Suppressor macrophage (primary cell): ENCODE results near the gene GPR183.
A peak's percentile ranks its signal among the peaks of the same experiment; 100 is the strongest.
"Not testable (repeated sequence)": the region's sequence is repeated elsewhere in the genome, so short reads cannot be mapped to it uniquely, and the experiment has no call there.

ENCODE experiments used
- DNase-seq, 4 experiments: peaks; one replicate each; pipeline ENCODE4 v3.0.0-alpha.2; 2020 to 2022

GPR183 gene

DNA sequence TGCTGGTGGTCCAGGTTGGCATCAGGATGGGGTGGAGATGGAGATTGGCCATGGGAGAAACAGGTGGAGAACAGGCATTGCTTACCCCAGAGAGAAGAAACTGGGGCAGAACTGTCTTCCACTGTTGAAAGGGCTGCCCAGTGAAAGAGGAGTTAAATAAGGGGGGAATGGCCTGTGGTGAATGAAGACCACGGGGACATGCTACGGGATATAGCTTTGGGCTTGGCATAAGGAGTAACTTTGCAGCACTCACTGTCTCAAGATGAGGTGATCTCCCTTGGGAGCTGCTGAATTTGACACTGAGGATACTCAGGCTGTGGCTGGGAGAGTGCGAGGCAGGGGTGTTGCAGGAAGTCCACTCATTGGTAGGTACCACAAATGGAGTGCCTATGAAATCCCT is 38.4 kb downstream of the GPR183 start:
- DNase-seq, result no peak

DNA sequence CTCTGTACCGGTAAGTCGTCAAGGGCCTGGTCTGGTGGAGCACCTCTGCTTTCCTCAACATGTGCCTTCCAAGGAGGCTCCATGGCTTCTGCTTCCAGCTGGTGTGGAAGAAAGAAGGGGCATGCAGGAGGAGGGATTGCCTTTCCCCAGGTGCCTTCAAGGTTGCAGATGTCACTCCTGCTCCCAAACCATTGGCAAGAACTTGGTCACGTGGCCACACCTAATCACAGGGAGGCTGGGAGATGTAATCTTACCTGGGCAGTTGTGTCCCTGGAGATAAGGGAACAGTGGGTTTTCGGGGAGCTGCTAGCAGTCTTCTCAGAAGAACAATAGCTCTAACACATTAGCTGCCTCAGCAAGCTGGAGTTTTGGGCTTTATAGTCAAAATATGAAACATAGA is 39.3 kb downstream of the GPR183 start:
- no peak for DNase-seq

DNA sequence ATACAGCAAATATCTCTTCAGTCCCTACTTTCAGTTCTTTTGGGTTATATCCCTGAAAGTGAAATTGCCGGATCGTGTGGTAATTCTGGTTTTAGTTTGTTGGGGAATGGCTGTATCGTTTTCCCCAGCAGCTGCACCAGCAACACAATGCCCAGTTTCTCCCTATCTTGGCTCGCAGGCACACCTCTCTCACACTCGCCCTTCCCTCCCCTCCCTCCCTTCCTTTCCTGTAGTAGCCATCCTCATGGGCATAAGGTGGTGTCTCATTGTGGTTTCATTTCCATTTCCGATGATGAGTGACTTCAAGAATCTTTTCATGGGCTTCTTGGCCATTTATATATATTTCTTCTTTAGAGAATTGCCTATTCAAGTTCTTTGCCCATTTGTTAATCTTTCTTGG is 40.4 kb downstream of the GPR183 start:
- DNase-seq, result no peak

DNA sequence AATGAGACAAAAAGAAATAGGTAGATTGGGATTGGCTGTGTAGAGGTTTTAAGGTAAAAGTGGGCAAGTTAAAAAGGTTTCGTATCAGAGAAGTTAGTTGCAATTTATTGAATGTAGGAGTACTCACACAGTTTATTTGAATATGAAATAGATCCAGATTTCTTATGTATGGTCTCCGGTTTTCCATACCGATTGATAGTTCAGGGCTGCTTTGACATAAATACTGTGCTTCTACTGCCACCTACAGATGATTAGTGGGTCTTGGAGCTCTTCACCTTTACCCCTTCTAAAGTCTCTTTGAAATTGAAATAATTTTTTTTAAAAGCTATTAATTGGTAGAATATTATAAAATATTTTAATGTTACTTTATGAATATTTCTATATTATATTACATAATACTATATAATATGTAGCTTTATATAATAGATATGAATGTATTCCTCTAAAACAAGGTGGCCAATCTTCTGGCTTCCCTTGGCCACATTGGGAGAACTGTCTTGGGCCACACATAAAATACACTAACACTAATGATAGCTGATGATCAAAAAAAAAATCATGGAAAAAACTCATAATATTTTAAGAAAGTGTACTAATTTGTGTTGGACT is 41.3 kb downstream of the GPR183 start:
- DNase-seq, result peak; percentile 36 to 76 (median 56)

DNA sequence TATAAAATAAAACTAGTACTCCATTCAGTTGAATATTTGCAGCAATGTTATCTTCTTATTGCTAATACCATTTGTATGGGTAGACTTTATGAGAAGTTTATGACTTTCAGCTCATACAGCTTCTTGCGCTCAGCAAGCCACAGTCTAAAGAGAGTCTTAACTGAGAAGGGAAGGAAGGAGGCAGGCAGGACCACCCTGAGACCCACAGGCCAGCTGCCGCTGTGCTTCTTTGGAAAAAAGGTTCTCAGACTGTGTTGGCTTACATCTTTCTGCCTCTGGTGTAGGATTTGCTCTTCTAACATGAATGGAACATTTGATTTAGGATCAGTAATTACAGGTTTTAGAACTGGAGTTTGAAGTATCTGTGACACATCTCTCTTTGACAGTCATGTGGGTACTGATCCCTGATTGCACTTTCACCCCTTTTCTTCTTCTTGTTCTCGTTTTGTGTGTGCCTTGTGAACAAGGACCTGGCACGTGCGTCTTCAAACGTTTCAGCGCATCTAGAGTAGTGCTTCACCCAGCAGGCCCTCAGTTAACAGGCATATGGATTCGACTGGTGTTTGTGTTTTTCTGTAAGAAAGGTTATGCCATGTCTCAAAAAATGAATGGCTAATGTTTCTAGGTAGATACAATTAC is 41.9 kb downstream of the GPR183 start:
- no peak for DNase-seq

DNA sequence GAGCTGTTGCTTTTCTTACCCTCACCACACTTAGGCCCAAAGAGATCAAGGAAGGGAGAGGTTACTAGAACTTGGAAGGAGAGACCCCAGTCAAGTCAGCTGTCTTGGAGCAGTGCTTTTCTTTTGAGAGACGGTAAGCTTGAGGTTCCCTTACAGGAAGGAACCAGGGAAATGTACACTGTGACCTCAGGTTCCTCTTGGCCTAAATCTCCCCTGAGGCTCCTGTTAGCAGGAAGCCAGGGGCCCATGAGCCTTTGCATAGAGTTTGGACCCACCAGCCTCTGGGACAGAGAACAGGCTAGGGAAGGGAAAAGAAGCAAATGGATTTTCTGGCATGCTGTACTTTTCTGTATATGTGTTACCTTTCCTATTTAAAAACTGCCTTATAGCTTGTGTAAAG is 43.1 kb downstream of the GPR183 start:
- DNase-seq, result no peak

DNA sequence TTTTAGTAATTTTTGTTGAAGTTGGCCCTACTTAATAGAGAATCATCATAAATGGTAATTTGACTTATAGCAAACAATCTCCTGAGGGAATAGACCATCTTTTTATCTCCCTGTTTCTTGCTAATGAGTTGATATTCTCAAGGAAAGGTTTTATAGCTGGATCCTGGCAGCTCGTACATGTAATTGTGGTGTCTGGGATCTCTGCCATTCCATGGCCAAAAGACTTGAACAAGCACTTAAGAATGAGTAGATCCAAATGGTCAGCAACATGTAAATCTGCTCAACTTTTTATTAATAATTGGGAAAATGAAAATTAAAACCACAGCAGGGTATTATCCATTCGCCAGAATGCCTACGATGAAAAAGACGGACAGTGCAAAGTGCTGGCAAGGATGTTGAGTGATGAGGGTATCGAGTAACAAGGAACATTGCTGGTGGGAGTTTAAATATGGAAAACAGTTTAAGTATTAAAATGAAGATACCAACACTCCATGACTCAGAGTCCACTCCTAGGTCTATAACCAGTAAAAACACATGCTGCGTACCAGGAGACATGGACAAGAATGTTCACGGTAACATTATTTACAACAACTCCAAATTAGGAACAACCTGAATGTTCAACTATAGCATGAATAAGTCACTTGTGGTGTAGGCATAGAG is 43.9 kb downstream of the GPR183 start:
- no peak for DNase-seq

DNA sequence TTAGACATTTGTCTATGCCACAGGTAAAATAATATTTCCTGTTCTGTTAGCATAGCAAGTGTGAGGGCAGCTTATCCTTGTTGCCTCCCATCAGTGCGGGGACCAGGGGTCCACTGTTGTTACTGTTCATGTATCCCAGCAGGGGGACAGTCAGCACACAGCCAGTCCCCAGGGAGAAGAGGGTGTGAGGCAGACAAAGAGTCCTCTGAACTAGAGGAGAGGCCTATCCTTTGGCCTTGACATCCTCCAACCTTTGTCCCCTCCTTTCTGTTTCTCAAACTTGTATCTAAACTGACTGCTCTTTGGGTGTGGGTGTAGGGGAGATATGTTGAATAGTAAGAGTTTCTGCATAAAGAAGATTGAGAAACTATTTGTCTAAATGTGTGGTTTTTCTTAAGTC is 46.1 kb downstream of the GPR183 start:
- no peak for DNase-seq

DNA sequence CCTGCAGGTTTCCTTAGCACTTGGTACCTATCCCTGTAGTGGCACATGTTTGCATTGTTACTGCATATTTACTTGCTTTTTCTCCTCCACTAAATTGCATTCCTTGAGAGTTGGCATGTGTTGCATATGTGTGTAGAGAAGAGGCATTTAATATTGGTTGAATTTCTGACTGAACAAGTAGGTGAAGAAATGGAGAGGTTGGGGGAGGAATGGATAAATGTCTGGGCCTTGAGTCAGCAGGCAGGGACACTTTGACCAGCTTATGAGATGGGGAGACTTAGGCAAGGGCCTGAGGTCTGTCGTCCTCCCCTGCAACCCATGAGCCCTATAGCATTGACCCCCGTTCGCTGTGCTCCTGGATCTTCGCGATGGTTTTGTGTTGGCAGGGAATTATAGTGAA is 47.0 kb downstream of the GPR183 start:
- no peak for DNase-seq

DNA sequence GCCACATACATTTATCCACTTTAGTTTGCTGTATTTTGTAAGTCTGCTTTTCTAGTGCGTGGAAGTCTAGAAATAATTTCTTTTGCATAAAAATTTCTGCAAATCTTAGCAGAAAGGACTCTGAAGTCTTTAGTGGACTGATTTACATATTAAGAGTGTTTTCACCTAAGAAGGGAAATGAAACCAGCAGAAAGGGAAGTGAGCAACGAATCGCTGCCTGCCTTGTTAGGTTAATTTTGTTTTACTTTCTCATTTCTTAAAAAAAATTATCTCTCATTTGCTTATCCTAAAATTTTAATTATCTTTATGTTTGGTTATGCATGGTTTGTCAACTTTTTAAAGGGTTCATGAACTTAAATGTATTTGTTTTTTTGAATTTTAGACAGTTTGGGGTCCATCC is 48.3 kb downstream of the GPR183 start:
- DNase-seq, result peak; percentile 44 to 74 (median 61)

DNA sequence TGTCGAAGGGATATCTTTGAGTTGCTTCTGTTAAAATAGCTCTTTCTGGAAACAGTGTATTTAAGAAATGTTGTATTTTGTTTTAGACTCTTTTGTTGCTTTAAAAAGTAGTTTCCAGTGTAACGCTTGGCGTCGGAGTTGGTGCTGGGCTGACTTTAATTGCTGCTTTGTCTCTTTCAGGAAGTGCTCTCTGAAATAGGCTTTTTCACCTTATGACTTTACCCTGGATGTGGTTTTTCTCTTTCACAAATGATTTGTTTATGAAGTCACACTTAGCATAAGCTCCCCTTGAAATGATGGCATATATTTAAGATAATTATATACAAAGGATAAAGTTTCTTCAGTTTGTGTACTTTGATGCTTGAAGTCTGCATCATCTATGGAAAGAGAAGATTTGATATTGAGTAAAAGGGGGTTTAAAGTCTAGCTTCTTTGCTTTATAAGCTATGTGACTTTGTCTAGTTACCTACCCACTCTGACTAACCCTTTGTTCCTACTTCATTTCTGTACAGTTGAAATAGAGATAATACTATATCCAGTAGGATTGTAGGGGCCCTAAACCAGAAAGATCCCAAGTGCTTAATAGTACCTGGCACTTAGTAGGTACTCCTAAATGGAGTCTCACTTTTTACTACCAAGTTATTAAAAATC is 48.9 kb downstream of the GPR183 start, which contains the start of gene GPR18:
Gene GPR18, minus strand, starts transcription at position 170 of the 651 bp plus-strand sequence. CDS start 2,507 bp downstream, outside the sequence.
- DNase-seq, result peak; percentile 33 to 55 (median 46)

DNA sequence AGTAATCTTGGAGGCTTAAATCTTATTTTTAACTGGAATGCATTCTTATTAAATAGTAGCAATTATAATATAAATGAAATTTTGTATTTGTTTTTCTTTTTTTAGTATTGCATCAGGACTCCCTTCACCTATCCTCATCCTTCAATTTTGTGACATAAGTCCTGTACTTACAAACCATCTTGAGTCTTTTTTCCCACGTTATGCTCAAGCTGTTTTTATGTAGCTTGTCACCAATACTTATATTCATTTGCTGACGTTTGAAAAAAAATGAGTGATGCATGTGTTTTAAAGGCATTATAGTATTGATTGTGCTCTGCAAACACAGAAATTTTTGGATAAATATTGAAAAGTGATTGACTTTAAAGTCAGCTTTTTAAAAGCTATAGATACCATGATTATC is 49.9 kb downstream of the GPR183 start:
- no peak for DNase-seq

DNA sequence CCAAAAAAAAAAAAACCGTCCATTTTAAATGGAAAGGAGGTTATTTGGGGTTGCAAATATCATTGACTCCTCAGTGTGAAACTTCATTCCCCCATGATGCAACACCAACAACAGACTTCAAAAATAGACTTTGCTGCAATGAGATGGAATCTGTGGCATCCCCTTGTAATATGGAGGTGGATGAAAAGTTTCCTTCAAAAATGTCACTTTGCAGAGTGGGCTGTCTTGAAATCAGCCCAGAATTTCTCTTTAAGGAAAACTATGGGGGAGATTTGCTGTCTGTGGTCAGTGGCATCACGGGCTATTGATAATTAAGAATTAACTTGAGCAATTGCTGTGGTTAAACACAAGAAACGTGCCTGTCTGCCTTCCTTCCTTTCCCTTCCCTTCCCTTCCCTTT is 50.5 kb downstream of the GPR183 start:
- peak in 2 of 4 experiments; percentile 31 to 49 for DNase-seq

DNA sequence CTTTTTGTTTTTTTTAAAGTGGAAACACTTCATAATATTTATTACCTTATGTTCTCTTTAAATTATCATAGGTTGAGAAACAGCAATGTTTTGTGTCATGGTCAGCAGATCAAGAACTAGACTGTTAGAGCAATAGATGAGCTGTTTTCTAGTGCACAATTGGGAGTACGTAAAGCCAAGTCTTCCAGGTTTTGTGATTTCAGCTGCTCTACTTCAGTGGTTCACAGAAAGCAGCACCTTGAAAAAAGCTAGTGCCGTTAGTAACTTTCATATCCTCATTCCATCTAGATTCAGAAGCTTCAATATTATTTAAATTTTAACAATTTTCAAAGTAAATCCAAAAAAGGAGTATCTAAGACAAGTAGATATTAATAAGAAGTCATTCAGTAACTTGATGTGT is 50.9 kb downstream of the GPR183 start:
- no peak for DNase-seq

DNA sequence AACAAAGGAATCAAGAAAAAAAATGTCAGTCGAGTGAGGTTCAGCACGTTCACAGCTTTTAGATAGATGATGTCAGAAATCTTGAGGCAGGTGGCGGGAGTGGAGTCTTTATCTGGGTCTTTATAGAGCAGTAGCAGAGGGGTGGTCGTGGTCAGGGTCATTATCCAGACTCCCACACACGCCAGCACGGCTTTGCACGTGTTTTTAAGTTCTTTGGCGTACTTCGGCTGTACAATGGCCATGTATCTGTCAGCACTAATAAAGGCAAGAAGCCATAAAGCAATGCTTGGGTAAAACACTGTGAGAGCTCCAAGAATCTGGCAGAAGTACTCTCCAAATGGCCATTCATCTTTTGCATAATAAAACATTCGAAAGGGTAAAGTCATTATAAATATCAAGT is 51.9 kb downstream of the GPR183 start:
- DNase-seq, result no peak

DNA sequence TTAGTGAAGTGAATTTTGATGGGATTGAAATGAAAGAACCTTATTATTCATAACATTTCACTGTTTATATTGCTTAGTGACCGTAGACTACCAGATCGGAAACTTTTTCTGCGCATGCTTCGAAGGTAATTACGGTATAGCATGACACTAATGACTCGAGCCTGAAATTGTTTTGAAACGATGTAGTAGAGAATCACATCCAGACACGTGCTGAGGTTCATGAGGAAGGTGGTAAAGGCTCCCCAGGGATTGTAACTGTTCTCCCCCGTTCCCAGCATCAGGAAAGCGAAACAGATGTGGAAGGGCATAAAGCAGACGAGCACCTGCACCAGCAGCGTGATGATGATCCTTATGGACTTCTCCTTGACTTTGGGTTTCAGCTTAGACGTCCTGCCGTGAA is 52.4 kb downstream of the GPR183 start:
- no peak for DNase-seq

DNA sequence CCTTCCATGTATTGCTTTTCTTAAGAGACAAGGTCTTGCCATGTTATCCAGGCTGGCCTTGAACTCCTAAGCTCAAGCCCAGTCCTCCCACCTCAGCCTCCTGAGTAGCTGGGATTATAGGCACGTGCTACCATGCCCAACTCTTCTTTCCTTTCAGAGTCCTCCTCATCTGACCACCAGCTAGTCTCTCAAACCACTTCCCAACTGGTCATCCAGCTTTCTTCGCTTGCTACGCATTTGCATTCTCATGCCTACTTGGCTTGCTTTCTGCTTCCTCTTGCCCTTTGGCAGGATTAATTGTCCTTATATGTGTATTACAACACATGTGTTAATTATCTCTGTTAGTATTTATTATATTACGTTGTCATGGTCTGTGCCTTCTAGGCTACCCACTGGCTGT is 55.3 kb downstream of the GPR183 start:
- peak; percentile 48 to 66 (median 58) for DNase-seq

DNA sequence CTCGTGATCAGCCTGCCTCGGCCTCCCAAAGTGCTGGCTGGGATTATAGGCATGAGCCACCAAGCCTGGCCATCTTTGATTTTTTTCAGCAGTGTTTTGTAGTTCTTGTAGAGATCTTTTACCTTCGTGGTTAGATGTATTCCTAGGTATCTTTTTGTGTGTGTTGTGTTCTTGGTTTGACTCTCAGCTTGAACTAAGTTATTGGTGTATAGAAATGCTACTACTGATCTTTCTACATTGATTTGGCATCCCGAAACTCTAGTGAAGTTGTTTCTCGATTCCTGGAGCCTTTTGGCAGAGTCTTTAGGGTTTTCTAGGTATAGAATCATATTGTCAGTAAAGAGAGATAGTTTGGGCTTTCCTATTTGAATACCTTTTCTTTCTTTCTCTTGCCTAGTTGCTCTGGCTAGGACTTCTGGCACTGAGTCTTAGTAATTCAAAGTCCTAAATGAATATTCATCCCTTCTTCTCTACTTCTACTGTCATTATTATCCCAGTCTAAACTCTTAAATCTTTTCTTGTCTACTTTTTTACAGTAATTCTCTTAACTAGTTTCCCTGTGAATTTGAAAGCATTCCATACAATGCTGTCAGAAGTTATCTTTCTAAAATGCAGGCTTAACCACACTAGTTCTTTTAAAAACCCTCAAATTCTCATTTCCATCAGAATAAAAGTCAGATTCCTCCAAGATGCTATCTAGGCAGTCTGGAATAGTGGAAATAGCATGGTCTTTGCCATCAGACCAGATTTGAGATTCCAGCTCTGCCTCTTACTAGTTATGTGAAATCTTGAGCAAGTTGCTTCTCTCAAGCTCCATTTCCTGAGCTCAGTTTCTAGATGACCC is 56.0 kb downstream of the GPR183 start:
- no peak for DNase-seq

DNA sequence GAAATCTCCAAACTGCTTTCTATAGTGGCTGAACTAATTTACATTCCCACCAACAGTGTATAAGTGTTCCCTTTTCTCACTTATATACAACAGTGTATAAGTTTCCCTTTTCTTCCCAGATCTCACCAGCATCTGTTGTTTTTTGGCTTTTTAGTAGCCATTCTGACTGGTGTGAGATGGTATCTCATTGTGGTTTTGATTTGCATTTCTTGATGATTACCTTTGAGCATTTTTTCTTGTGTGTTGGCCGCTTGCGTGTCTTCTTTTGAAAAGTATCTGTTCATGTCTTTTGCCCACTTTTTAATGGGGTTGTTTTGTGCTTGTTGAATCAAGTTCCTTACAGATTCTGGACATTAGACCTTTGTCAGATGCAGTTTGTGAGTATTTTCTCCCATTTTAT is 57.6 kb downstream of the GPR183 start:
- DNase-seq, result not testable (repeated sequence)

DNA sequence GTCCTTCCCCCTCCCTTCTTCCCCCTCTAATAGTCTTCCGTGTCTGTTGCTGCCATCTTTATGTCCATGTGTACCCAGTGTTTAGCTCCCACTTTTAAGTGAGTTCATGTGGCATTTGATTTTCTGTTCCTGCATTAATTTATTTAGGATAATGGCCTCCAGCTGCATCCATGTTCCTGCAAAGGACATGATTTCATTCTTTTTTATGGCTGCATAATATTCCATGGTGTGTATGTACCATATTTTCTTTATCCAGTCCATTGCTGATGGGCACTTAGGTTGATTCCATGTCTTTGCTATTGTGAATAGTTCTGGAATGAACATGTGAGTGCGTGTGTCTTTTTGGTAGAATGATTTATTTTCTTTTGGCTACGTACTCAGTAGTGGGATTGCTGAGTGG is 58.0 kb downstream of the GPR183 start:
- DNase-seq, result not testable (repeated sequence)

DNA sequence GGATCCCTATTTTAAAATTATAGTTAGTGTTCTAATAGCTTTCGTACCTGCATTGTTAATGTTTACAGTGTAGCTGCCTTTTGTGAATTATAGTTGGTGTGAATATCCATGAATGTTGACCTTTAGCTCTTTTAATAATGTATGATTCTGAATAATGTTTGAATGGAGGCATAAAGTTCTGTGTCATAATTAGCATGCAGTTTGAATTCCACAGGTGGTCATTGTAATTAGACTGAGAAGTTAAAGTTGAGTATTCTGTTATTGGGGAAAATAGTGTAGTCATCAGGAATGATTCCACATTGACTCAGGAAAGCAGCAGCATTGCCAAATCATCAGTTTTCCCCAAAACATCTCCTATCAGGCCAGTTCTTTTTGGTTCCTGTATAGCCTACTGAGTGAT is 61.1 kb downstream of the GPR183 start:
- DNase-seq, result no peak
